Calu3 (cell line): Measurements from ENCODE around the gene FBXW11. TPM values are rescaled to one million over a fixed set of nuclear protein-coding genes. Genes with fewer than 3 reads are reported as not detected.

Source experiments
- BruUV-seq: library from RNA; stranded (reverse); fragments of 400-500 nt; replicated peaks from 2 replicates; lab custom pipeline; 2021; lab: Mats Ljungman, UMichigan
- CTCF ChIA-PET: fragments of 300-600 bp; sonication (Branson Sonifier 250); formaldehyde crosslinking; loops from one replicate; lab custom pipeline; 2022; ENCODE audit warnings: antibody characterized with exemption; lab: Charles Lee
- DNase-seq: peaks from one replicate; pipeline ENCODE4 v3.0.0; 2022
- H3K27ac Mint-ChIP-seq: one replicate; pipeline ENCODE4 v1.8.0; 2022; ENCODE audit warnings: mixed read lengths; ENCODE audit not compliant: unreplicated experiment
- H3K27me3 Mint-ChIP-seq: one replicate; pipeline ENCODE4 v1.8.0; 2022; ENCODE audit warnings: mixed read lengths; ENCODE audit not compliant: unreplicated experiment
- H3K36me3 Mint-ChIP-seq: one replicate; pipeline ENCODE4 v1.8.0; 2022; ENCODE audit warnings: mild to moderate bottlenecking, moderate library complexity, mixed read lengths; ENCODE audit not compliant: insufficient read depth, unreplicated experiment
- H3K4me1 Mint-ChIP-seq: one replicate; pipeline ENCODE4 v1.8.0; 2022; ENCODE audit warnings: mild to moderate bottlenecking, low read depth, mixed read lengths; ENCODE audit not compliant: unreplicated experiment
- H3K4me3 Mint-ChIP-seq: one replicate; pipeline ENCODE4 v1.8.0; 2022; ENCODE audit warnings: mild to moderate bottlenecking, low read depth, moderate library complexity, mixed read lengths; ENCODE audit not compliant: unreplicated experiment
- H3K9me3 Mint-ChIP-seq: one replicate; pipeline ENCODE4 v1.8.0; 2022; ENCODE audit warnings: low read depth, mixed read lengths; ENCODE audit not compliant: unreplicated experiment
- CTCF ChIP-seq: fragments of 200-600 bp; IDR thresholded peaks from one replicate; pipeline ENCODE4 v1.8.0; 2022; ENCODE audit warnings: antibody characterized with exemption; ENCODE audit not compliant: unreplicated experiment
- intact Hi-C: fragments of 100-400 bp; cut with micrococcal nuclease; formaldehyde crosslinking; loops from one replicate; pipeline ENCODE4 v1.10.0; 2022; ENCODE audit not compliant: unreplicated experiment
- total RNA-seq: library from RNA; stranded (reverse); gene quantifications from 2 replicates; pipeline ENCODE4 v1.2.3, GENCODE V29; 2022

Gene FBXW11
- total RNA-seq, 1 experiment from 2014 or later = 63.3 TPM

GRCh38 chr5:171840711-171841522 lies 165.5 kb downstream of the FBXW11 start:
- DNase-seq = no peak
- CTCF ChIA-PET = no interaction called here
- TF ChIP-seq CTCF = no peak
- no TSS peak for BruUV-seq
- Mint-ChIP-seq H3K27ac (no peak overlapping the region), H3K4me3 (no peak overlapping the region), H3K4me1 (no peaks in the 10 kb centered on the region), H3K27me3 (no peaks in the 10 kb centered on the region), H3K9me3 (no peaks in the 10 kb centered on the region), H3K36me3 (peaks cover 5% of the 10 kb centered on the region)
- intact Hi-C loops = no loop called here

- Mint-ChIP-seq H3K27me3 (no peaks in the 10 kb centered on the region), H3K27ac (no peak overlapping the region), H3K9me3 (no peaks in the 10 kb centered on the region), H3K36me3 (peaks cover 5% of the 10 kb centered on the region), H3K4me3 (no peak overlapping the region), H3K4me1 (no peaks in the 10 kb centered on the region)
- no peak for TF ChIP-seq CTCF
- BruUV-seq = no TSS peak
- intact Hi-C loops = no loop called here
- no peak for DNase-seq
- CTCF ChIA-PET = no interaction called here
Observed at GRCh38 chr5:171840066-171840465, 166.4 kb downstream of the FBXW11 start.

GRCh38 chr5:171839112-171839511 lies 167.3 kb downstream of the FBXW11 start:
- CTCF ChIA-PET = no interaction called here

GRCh38 chr5:171838066-171838465 lies 168.4 kb downstream of the FBXW11 start:
- CTCF ChIA-PET = no interaction called here
- H3K4me1 Mint-ChIP-seq = no peaks in the 10 kb centered on the region
- intact Hi-C loops = no loop called here
- no peaks in the 10 kb centered on the region for H3K27me3 Mint-ChIP-seq
- no peak overlapping the region for H3K27ac Mint-ChIP-seq
- H3K4me3 Mint-ChIP-seq = no peak overlapping the region
- DNase-seq = no peak
- peaks cover 3% of the 10 kb centered on the region for H3K36me3 Mint-ChIP-seq
- no peak for TF ChIP-seq CTCF
- H3K9me3 Mint-ChIP-seq = no peaks in the 10 kb centered on the region
- BruUV-seq = no TSS peak

More at GRCh38 chr5:171839112-171839511, 167.3 kb downstream of the FBXW11 start:
- DNase-seq = no peak
- Mint-ChIP-seq H3K4me3 (no peak overlapping the region), H3K4me1 (no peaks in the 10 kb centered on the region), H3K36me3 (peaks cover 5% of the 10 kb centered on the region), H3K27ac (no peak overlapping the region), H3K27me3 (no peaks in the 10 kb centered on the region), H3K9me3 (no peaks in the 10 kb centered on the region)
- TF ChIP-seq CTCF = no peak
- no TSS peak for BruUV-seq
- intact Hi-C loops = no loop called here
